Lower lobe of right lung (tissue), 2 donors: ENCODE results near the gene CD300H. TPM values are rescaled to one million over a fixed set of nuclear protein-coding genes. Genes with fewer than 3 reads are reported as not detected.

Experiments
- ATAC-seq, 2 donors: fragments of 200-7000 bp; cut with Tn5 transposase; one replicate each; pipeline ENCODE4 v1.9.1; 2020 to 2022; ENCODE audit warnings: mild to moderate bottlenecking in 2 of 2, moderate library complexity in 2 of 2
- DNase-seq: peaks from one replicate; pipeline ENCODE4 v3.0.0-alpha.2; 2020
- H3K27ac ChIP-seq: fragments of 200-600 bp; one replicate; pipeline ENCODE4 v1.8.0; 2022
- H3K27me3 ChIP-seq: fragments of 200-600 bp; one replicate; pipeline ENCODE4 v1.8.0; 2022; ENCODE audit warnings: low read depth
- H3K36me3 ChIP-seq: fragments of 200-600 bp; one replicate; pipeline ENCODE4 v1.8.0; 2022; ENCODE audit warnings: mild to moderate bottlenecking
- H3K4me1 ChIP-seq: fragments of 200-600 bp; one replicate; pipeline ENCODE4 v1.8.0; 2022
- H3K4me3 ChIP-seq: fragments of 200-600 bp; one replicate; pipeline ENCODE4 v1.8.0; 2022; ENCODE audit warnings: mild to moderate bottlenecking
- H3K9me3 ChIP-seq: fragments of 200-600 bp; one replicate; pipeline ENCODE4 v1.8.0; 2022
- intact Hi-C: fragments of 100-400 bp; cut with DNase I; formaldehyde crosslinking; loops from one replicate; pipeline ENCODE4 v1.11.0; 2022
- total RNA-seq: library from RNA; stranded (reverse); fragmentation: NEBNext Ultra II Directional; extraction: Animal tissue kit (Norgen Biotek cat#: 25700); gene quantifications from one replicate; pipeline ENCODE4 v1.2.1, GENCODE V29; 2021
- TF ChIP-seq, protein P1 (sequence below): fragments of 200-600 bp; IDR thresholded peaks from one replicate; pipeline ENCODE4 v1.8.0; 2022; ENCODE audit warnings: antibody characterized with exemption, mild to moderate bottlenecking
- donor health status: DM: no; HTN: yes; CAD: no; lungs with severe emphysema.

CD300H gene
- total RNA-seq, 1 donor from 2014 or later: 0.92 TPM

DNA sequence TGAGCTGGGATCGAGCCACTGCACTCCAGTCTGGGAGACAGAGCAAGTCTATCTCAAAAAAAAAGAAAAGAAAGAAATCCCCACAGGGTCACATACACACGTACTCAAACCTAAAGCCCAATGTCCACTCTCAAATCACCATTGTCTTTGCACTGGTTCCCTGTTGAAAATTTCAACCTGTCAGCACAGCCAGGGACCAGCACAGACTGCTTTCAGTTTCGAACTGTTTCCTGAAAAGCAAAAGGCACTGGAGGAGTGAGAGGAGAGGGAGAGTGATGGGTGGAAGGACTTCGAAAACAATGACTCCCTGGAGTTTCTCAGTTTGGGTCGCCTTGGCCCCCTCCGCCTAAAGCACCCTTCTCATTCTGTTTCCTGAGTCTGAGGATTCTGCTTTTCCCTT is 12.4 kb downstream of the CD300H start:
- DNase-seq: no peak
- Histone ChIP-seq H3K27me3 (no peaks in the 10 kb centered on the region), H3K36me3 (no peaks in the 10 kb centered on the region), H3K4me3 (no peak overlapping the region), H3K9me3 (no peaks in the 10 kb centered on the region), H3K27ac (no peak overlapping the region), H3K4me1 (no peaks in the 10 kb centered on the region)
- no peak for ATAC-seq
- TF ChIP-seq, protein P1, sequence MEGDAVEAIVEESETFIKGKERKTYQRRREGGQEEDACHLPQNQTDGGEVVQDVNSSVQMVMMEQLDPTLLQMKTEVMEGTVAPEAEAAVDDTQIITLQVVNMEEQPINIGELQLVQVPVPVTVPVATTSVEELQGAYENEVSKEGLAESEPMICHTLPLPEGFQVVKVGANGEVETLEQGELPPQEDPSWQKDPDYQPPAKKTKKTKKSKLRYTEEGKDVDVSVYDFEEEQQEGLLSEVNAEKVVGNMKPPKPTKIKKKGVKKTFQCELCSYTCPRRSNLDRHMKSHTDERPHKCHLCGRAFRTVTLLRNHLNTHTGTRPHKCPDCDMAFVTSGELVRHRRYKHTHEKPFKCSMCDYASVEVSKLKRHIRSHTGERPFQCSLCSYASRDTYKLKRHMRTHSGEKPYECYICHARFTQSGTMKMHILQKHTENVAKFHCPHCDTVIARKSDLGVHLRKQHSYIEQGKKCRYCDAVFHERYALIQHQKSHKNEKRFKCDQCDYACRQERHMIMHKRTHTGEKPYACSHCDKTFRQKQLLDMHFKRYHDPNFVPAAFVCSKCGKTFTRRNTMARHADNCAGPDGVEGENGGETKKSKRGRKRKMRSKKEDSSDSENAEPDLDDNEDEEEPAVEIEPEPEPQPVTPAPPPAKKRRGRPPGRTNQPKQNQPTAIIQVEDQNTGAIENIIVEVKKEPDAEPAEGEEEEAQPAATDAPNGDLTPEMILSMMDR: no peak
- intact Hi-C loops: no loop called here

GRCh38 chr17:74552037-74552436 is 15.3 kb downstream of the CD300H start:
- Histone ChIP-seq H3K36me3 (no peaks in the 10 kb centered on the region), H3K4me1 (no peaks in the 10 kb centered on the region), H3K4me3 (no peak overlapping the region), H3K27ac (no peak overlapping the region), H3K9me3 (no peaks in the 10 kb centered on the region), H3K27me3 (peaks cover 7% of the 10 kb centered on the region)
- TF ChIP-seq, protein P1: no peak
- DNase-seq: no peak
- ATAC-seq: no peak
- intact Hi-C loops: no loop called here

DNA sequence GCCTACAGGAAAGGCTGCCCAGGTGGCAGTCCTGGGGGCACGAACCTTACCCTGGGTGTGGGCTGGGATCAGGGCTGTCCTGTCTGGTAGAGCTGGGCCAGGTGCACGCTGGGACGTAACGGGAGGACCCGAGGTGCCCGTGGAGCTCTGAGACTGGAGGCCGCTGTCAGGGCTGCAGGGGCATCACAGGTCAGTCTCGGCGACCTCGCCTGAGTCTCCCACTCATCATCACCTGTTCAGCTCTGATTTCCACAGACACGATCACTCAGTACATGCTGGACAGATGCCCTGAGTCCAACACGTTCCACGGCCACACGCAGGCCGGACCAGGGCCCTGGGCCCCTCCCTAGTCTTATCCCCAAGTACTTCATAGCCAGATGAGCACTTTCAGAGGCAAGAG is 16.7 kb downstream of the CD300H start:
- Histone ChIP-seq H3K36me3 (no peaks in the 10 kb centered on the region), H3K4me3 (no peak overlapping the region), H3K27me3 (peaks cover 7% of the 10 kb centered on the region), H3K27ac (no peak overlapping the region), H3K9me3 (no peaks in the 10 kb centered on the region), H3K4me1 (no peaks in the 10 kb centered on the region)
- DNase-seq (no peak), ATAC-seq (no peak)
- TF ChIP-seq, protein P1: no peak
- intact Hi-C loops: no loop called here

GRCh38 chr17:74549343-74549742 is 18.0 kb downstream of the CD300H start:
- no peak overlapping the region for H3K4me3 ChIP-seq
- H3K36me3 ChIP-seq: no peaks in the 10 kb centered on the region
- no peak overlapping the region for H3K27ac ChIP-seq
- H3K27me3 ChIP-seq: peaks cover 7% of the 10 kb centered on the region
- ATAC-seq (no peak), DNase-seq (no peak)
- no peaks in the 10 kb centered on the region for H3K4me1 ChIP-seq
- H3K9me3 ChIP-seq: no peaks in the 10 kb centered on the region
- intact Hi-C loops: no loop called here
- TF ChIP-seq, protein P1: no peak

DNA sequence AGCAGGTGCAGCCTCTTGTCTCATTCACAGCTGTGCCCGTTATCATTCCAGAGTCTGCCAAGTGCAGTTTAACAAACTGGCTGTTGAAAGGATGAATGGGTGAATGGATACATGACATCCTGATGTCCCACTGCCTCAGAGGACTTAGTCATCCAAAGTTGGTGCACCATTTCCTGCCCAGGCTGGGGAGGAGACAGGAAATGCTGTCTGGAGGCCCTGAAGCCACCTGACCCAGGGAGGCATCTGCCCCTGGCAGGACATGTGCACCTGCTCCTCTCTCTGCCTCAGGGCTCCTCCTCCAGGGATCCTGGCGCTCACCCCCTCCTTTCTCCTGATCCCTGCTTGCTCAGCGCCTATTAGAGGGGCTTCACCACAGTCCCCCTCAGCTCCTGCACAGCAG is 19.6 kb downstream of the CD300H start:
- TF ChIP-seq, protein P1: no peak
- no peak for ATAC-seq
- no peaks in the 10 kb centered on the region for H3K9me3 ChIP-seq
- H3K27me3 ChIP-seq: peaks cover 7% of the 10 kb centered on the region
- no peaks in the 10 kb centered on the region for H3K4me1 ChIP-seq
- H3K4me3 ChIP-seq: no peak overlapping the region
- peak; percentile 26 for DNase-seq
- H3K27ac ChIP-seq: no peak overlapping the region
- no peaks in the 10 kb centered on the region for H3K36me3 ChIP-seq
- intact Hi-C loops: no loop called here

- no peak for ATAC-seq
- intact Hi-C loops: no loop called here
- Histone ChIP-seq H3K27ac (no peak overlapping the region), H3K27me3 (peaks cover 7% of the 10 kb centered on the region), H3K4me1 (no peaks in the 10 kb centered on the region), H3K36me3 (no peaks in the 10 kb centered on the region), H3K9me3 (no peaks in the 10 kb centered on the region), H3K4me3 (no peak overlapping the region)
- DNase-seq: peak; percentile 27
- TF ChIP-seq, protein P1: no peak
These were observed 20.0 kb downstream of the CD300H start for GRCh38 chr17:74547264-74547663.
